Stimulated activated naive B cell treated with anti-CD40 and anti-IgM and Interleukin-4, amounts not matched to agents 10 μg/mL and 1 μg/mL and 100 μg/mL, for 72 hours (primary cell): ENCODE data around the gene ENOSF1.
A peak's percentile ranks its signal among the peaks of the same experiment; 100 is the strongest.
"Not testable (repeated sequence)": the region's sequence is repeated elsewhere in the genome, so short reads cannot be mapped to it uniquely, and the experiment has no call there.

Experiments used
- ATAC-seq, 2 donors: fragments of 150-1000 bp; cut with Tn5 transposase; replicated peaks; 2 replicates each; pipeline ENCODE4 v1.10.0; 2021; ENCODE audit warnings: moderate library complexity in 1 of 2
- DNase-seq: peaks from one replicate; pipeline ENCODE4 v3.0.0; 2021
- H3K27ac Mint-ChIP-seq: one replicate; pipeline ENCODE4 v1.8.0; 2022; ENCODE audit warnings: mild to moderate bottlenecking, mixed read lengths
- H3K27me3 Mint-ChIP-seq, 2 donors: one replicate each; pipeline ENCODE4 v1.8.0; 2022; ENCODE audit warnings: mixed read lengths in 2 of 2
- H3K36me3 Mint-ChIP-seq, 2 donors: one replicate each; pipeline ENCODE4 v1.8.0; 2022; ENCODE audit warnings: mixed read lengths in 2 of 2, mild to moderate bottlenecking in 1 of 2
- H3K4me1 Mint-ChIP-seq, 2 donors: one replicate each; pipeline ENCODE4 v1.8.0; 2022; ENCODE audit warnings: mixed read lengths in 2 of 2, mild to moderate bottlenecking in 1 of 2
- H3K4me3 Mint-ChIP-seq, 2 donors: one replicate each; pipeline ENCODE4 v1.8.0; 2022; ENCODE audit warnings: mild to moderate bottlenecking in 2 of 2, mixed read lengths in 2 of 2, moderate library complexity in 1 of 2
- H3K9me3 Mint-ChIP-seq, 2 donors: one replicate each; pipeline ENCODE4 v1.8.0; 2022; ENCODE audit warnings: mixed read lengths in 2 of 2, mild to moderate bottlenecking in 1 of 2

The ENOSF1 gene

GRCh38 chr18:688323-688722 is 24.1 kb downstream of the ENOSF1 start:
- Mint-ChIP-seq H3K4me3 (no peak overlapping the region), H3K36me3 (peaks cover 0 to 5% of the 10 kb centered on the region in 2 donors), H3K27ac (no peak overlapping the region), H3K4me1 (no peaks in the 10 kb centered on the region), H3K9me3 (no peaks in the 10 kb centered on the region), H3K27me3 (no peaks in the 10 kb centered on the region)
- ATAC-seq (no peak), DNase-seq (no peak)

GRCh38 chr18:686339-687111 is 25.9 kb downstream of the ENOSF1 start:
- no peak overlapping the region for H3K4me3 Mint-ChIP-seq
- no peaks in the 10 kb centered on the region for H3K4me1 Mint-ChIP-seq
- H3K27ac Mint-ChIP-seq, result no peak overlapping the region
- no peak for ATAC-seq
- no peaks in the 10 kb centered on the region for H3K36me3 Mint-ChIP-seq
- no peaks in the 10 kb centered on the region for H3K27me3 Mint-ChIP-seq
- H3K9me3 Mint-ChIP-seq, result no peaks in the 10 kb centered on the region
- no peak for DNase-seq

DNA sequence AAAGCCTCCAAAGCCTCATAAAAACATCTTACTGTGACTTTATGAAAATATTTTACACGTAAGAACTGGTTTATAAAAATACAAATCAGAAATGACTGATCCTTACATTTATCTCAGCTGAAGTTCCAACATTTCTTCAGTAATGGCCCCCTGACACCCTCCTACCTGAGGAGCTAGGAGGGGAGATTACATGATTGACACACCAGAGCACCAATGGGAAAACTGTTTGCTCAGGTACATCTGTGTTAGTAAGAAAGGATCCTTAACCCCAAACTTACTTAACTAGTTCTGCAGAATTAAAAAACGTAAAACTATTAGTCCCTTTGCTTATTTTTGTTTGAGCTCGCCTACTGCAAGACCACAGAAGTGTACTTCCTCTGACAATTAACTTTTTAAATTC is 27.0 kb downstream of the ENOSF1 start:
- no peak overlapping the region for H3K27ac Mint-ChIP-seq
- no peak overlapping the region for H3K4me3 Mint-ChIP-seq
- no peaks in the 10 kb centered on the region for H3K9me3 Mint-ChIP-seq
- no peaks in the 10 kb centered on the region for H3K27me3 Mint-ChIP-seq
- DNase-seq (no peak), ATAC-seq (no peak)
- no peaks in the 10 kb centered on the region for H3K36me3 Mint-ChIP-seq
- no peaks in the 10 kb centered on the region for H3K4me1 Mint-ChIP-seq

- no peaks in the 10 kb centered on the region for H3K4me1 Mint-ChIP-seq
- no peak for ATAC-seq
- H3K4me3 Mint-ChIP-seq, result no peak overlapping the region
- H3K9me3 Mint-ChIP-seq, result no peaks in the 10 kb centered on the region
- peaks cover 0 to 2% of the 10 kb centered on the region in 2 donors for H3K36me3 Mint-ChIP-seq
- no peak overlapping the region for H3K27ac Mint-ChIP-seq
- H3K27me3 Mint-ChIP-seq, result no peaks in the 10 kb centered on the region
- no peak for DNase-seq
Measured at GRCh38 chr18:683531-683930, 28.9 kb downstream of the ENOSF1 start.

- no peak overlapping the region for H3K4me3 Mint-ChIP-seq
- H3K36me3 Mint-ChIP-seq, result peaks cover 0 to 2% of the 10 kb centered on the region in 2 donors
- no peaks in the 10 kb centered on the region for H3K4me1 Mint-ChIP-seq
- no peaks in the 10 kb centered on the region for H3K9me3 Mint-ChIP-seq
- ATAC-seq, result no peak
- H3K27ac Mint-ChIP-seq, result no peak overlapping the region
- DNase-seq, result no peak
- no peaks in the 10 kb centered on the region for H3K27me3 Mint-ChIP-seq
Measured at GRCh38 chr18:682833-683232, 29.6 kb downstream of the ENOSF1 start.

DNA sequence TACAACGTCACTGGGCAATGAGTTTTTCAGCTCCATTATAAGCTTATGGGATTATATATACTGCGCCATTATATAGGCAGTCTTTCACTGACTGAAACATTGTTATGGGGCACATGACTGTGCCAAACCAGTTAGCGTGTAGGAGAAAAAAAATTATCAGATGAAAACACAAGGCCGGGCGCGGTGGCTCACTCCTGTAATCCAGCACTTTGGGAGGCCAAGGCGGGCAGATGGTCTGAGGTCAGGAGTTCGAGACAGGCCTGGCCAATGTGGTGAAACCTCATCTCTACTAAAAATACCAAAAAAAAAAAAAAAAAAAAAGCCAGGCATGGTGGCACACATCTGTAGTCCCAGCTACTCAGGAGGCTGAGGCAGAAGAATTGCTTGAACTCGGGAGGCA is 30.0 kb downstream of the ENOSF1 start:
- not testable (repeated sequence) for ATAC-seq, H3K27me3 Mint-ChIP-seq, H3K36me3 Mint-ChIP-seq, H3K4me3 Mint-ChIP-seq, H3K27ac Mint-ChIP-seq, H3K4me1 Mint-ChIP-seq, H3K9me3 Mint-ChIP-seq, DNase-seq

- H3K4me3 Mint-ChIP-seq, result no peak overlapping the region
- peaks cover 0 to 2% of the 10 kb centered on the region in 2 donors for H3K36me3 Mint-ChIP-seq
- H3K27me3 Mint-ChIP-seq, result no peaks in the 10 kb centered on the region
Measured at GRCh38 chr18:681985-682384, 30.4 kb downstream of the ENOSF1 start.

GRCh38 chr18:680392-680791 is 32.0 kb downstream of the ENOSF1 start:
- no peak overlapping the region for H3K4me3 Mint-ChIP-seq
- ATAC-seq, result no peak
- H3K9me3 Mint-ChIP-seq, result no peaks in the 10 kb centered on the region
- no peak overlapping the region for H3K27ac Mint-ChIP-seq
- no peaks in the 10 kb centered on the region for H3K27me3 Mint-ChIP-seq
- no peak for DNase-seq
- H3K36me3 Mint-ChIP-seq, result peaks cover 0 to 2% of the 10 kb centered on the region in 2 donors
- H3K4me1 Mint-ChIP-seq, result no peaks in the 10 kb centered on the region

More at GRCh38 chr18:681985-682384, 30.4 kb downstream of the ENOSF1 start:
- H3K27ac Mint-ChIP-seq, result no peak overlapping the region
- H3K9me3 Mint-ChIP-seq, result no peaks in the 10 kb centered on the region
- H3K4me1 Mint-ChIP-seq, result no peaks in the 10 kb centered on the region
- ATAC-seq, result peak in 1 of 2 donors; percentile 24
- DNase-seq, result no peak

- no peak overlapping the region for H3K27ac Mint-ChIP-seq
- ATAC-seq (no peak), DNase-seq (no peak)
- H3K27me3 Mint-ChIP-seq, result no peaks in the 10 kb centered on the region
- no peaks in the 10 kb centered on the region for H3K4me1 Mint-ChIP-seq
- H3K36me3 Mint-ChIP-seq, result peaks cover 0 to 2% of the 10 kb centered on the region in 2 donors
- no peak overlapping the region for H3K4me3 Mint-ChIP-seq
- H3K9me3 Mint-ChIP-seq, result no peaks in the 10 kb centered on the region
Measured at GRCh38 chr18:679516-679915, 32.9 kb downstream of the ENOSF1 start.

DNA sequence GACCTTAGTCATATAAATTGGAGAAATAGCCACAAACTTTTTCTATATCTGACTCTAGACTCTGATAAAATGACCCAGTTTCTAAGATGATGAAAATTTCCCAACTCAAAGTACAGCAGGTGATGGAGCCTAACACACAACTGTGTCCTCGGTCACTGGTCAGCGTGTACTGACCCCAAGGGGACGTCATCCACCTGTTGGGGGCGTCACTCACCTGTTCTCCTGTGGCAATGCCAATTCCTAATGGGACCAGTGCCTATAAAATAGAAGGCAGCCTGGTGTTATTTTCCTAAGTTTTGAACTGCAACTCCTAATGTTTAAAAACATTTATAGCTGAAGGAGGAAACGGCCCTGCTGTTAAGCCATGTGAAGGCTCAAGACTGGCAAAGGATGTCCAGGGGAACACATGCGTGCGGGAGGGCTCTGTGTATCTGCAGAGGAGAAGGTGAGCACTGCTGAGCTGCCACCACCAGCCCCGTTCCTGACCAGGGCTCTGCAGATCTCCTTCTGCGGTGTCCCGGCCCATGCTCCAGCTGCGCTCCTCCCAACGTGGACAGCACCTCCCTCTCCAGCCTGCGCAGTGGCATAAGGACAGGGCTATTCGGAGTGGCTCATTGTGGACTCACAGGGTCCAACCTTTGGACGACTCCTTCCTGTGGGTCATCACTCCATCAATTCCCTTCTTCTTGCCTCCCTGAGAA is 33.8 kb downstream of the ENOSF1 start:
- no peaks in the 10 kb centered on the region for H3K9me3 Mint-ChIP-seq
- no peak for ATAC-seq
- H3K4me3 Mint-ChIP-seq, result no peak overlapping the region
- DNase-seq, result no peak
- no peaks in the 10 kb centered on the region for H3K27me3 Mint-ChIP-seq
- H3K36me3 Mint-ChIP-seq, result peaks cover 0 to 2% of the 10 kb centered on the region in 2 donors
- no peak overlapping the region for H3K27ac Mint-ChIP-seq
- no peaks in the 10 kb centered on the region for H3K4me1 Mint-ChIP-seq

GRCh38 chr18:677951-678381 is 34.5 kb downstream of the ENOSF1 start:
- DNase-seq (no peak), ATAC-seq (no peak)
- H3K27ac Mint-ChIP-seq, result no peak overlapping the region
- no peaks in the 10 kb centered on the region for H3K4me1 Mint-ChIP-seq
- no peaks in the 10 kb centered on the region for H3K9me3 Mint-ChIP-seq
- H3K27me3 Mint-ChIP-seq, result no peaks in the 10 kb centered on the region
- peaks cover 0 to 2% of the 10 kb centered on the region in 2 donors for H3K36me3 Mint-ChIP-seq
- H3K4me3 Mint-ChIP-seq, result no peak overlapping the region

DNA sequence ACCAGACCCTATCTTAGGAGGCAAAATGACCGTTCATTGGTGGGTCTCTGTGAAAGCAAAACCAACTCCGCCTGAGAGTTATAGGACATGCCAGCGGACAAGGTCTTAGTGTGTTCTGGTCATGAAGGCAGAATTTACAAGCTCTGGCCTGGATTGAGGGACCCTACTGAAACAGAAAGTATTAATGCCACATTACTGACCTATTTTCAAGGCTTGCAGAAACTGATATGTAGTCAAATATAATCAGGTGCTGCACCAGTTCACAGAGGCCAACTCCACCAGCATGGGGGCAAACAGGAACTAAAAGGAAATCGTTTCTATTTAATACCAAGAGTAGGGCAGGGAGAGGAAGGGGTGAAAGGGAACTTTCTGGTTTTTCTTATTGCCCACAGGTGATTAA is 35.3 kb downstream of the ENOSF1 start:
- Mint-ChIP-seq H3K36me3 (peaks cover 0 to 2% of the 10 kb centered on the region in 2 donors), H3K27me3 (no peaks in the 10 kb centered on the region)

DNA sequence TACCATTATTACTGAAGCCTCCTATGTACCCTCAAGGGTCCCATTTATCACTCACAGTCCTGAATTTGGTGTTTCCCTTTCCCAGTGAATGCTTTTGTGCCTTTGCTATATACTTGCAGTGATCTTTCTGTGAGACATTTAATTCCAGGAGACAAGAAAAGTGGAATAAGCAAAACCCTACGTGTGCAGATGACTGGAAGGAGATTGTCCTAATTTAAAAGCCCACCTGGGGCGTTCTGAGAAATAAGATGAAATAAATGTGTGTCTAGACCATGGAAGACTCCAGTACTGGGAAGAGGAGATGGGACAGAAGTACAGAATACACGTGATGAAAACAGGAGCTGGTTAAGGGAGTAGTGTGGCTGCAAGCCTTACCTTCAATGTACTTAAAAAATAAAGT is 35.7 kb downstream of the ENOSF1 start:
- Mint-ChIP-seq H3K27ac (no peak overlapping the region), H3K9me3 (no peaks in the 10 kb centered on the region), H3K27me3 (no peaks in the 10 kb centered on the region), H3K4me3 (no peak overlapping the region), H3K36me3 (peaks cover 0 to 2% of the 10 kb centered on the region in 2 donors), H3K4me1 (no peaks in the 10 kb centered on the region)
- ATAC-seq (no peak), DNase-seq (no peak)

More for the DNA sequence above, 35.3 kb downstream of the ENOSF1 start:
- no peak overlapping the region for H3K4me3 Mint-ChIP-seq
- ATAC-seq, result no peak
- H3K27ac Mint-ChIP-seq, result no peak overlapping the region
- no peak for DNase-seq
- H3K4me1 Mint-ChIP-seq, result no peaks in the 10 kb centered on the region
- H3K9me3 Mint-ChIP-seq, result no peaks in the 10 kb centered on the region

DNA sequence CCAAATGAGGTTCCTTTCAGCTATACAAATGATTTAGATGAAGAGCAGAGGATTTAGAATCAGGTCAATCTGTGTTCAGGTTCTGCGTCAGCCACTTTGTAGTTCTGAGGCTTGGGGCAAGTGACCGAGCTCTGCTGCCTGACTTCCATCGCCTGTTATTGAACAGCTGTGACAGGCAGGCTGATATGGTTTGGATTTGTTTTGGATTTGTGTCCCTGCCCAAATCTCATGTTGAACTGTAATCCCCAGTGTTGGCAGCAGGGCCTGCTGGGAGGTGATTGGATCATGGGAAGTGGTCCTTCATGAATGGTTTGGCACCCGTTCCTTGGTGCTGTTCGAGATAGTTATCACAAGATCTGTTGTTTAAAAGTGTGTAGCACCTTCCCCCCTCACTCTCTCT is 36.4 kb downstream of the ENOSF1 start:
- no peaks in the 10 kb centered on the region for H3K27me3 Mint-ChIP-seq
- H3K27ac Mint-ChIP-seq, result no peak overlapping the region
- no peaks in the 10 kb centered on the region for H3K4me1 Mint-ChIP-seq
- no peak overlapping the region for H3K4me3 Mint-ChIP-seq
- peaks cover 2 to 3% of the 10 kb centered on the region in 2 donors for H3K36me3 Mint-ChIP-seq
- DNase-seq (no peak), ATAC-seq (no peak)
- no peaks in the 10 kb centered on the region for H3K9me3 Mint-ChIP-seq

- Mint-ChIP-seq H3K36me3 (peaks cover 6 to 9% of the 10 kb centered on the region in 2 donors), H3K9me3 (no peaks in the 10 kb centered on the region), H3K27ac (no peak overlapping the region), H3K4me1 (no peaks in the 10 kb centered on the region), H3K4me3 (no peak overlapping the region), H3K27me3 (no peaks in the 10 kb centered on the region)
- DNase-seq (no peak), ATAC-seq (no peak)
Measured at GRCh38 chr18:675307-675706, 37.1 kb downstream of the ENOSF1 start.
